Measurements from ENCODE around the gene PCDH15. TPM values are rescaled to one million over a fixed set of nuclear protein-coding genes. Genes with fewer than 3 reads are reported as not detected.

Gene PCDH15
- total RNA-seq (2014; rRNA removed; shearing (Covaris generic)) = not detected in 2 replicates

- Histone ChIP-seq H3K4me1 (replicated peaks) (no peaks in the 10 kb centered on the region), H3K36me3 (no peaks in the 10 kb centered on the region), H3K9me3 (replicated peaks) (peaks cover 2% of the 10 kb centered on the region; the same call in 1 of the 2 replicates), H3K27ac (no peak within 1 kb of the TSS), H3K4me3 (no peak within 1 kb of the TSS), H3K27me3 (replicated peaks) (no peaks in the 10 kb centered on the region)
- no peak for DNase-seq (ENCODE audit: low read depth in 1 of 2, low spot score in 2 of 2)
Measured at GRCh38 chr10:54800741-54801421, at the start of gene PCDH15. TSS of gene PCDH15 (minus strand) at chr10:54801231. CDS start at chr10:54664262, 136,969 bp downstream.

GRCh38 chr10:54843932-54844331 lies 42.9 kb upstream of the PCDH15 start:
- Histone ChIP-seq H3K4me3 (no peak overlapping the region), H3K9me3 (replicated peaks) (no peaks in the 10 kb centered on the region), H3K27me3 (replicated peaks) (no peaks in the 10 kb centered on the region), H3K36me3 (no peaks in the 10 kb centered on the region), H3K27ac (no peak overlapping the region), H3K4me1 (replicated peaks) (no peaks in the 10 kb centered on the region)
- no peak for DNase-seq (ENCODE audit: low read depth in 1 of 2, low spot score in 2 of 2)

- H3K36me3 ChIP-seq = no peaks in the 10 kb centered on the region
- no peaks in the 10 kb centered on the region for H3K27me3 ChIP-seq (replicated peaks)
- no peaks in the 10 kb centered on the region for H3K9me3 ChIP-seq (replicated peaks)
Measured at GRCh38 chr10:54843085-54843646, 42.1 kb upstream of the PCDH15 start.

GRCh38 chr10:54837479-54837878 lies 36.4 kb upstream of the PCDH15 start:
- H3K27me3 ChIP-seq (replicated peaks) = no peaks in the 10 kb centered on the region
- H3K36me3 ChIP-seq = no peaks in the 10 kb centered on the region
- no peaks in the 10 kb centered on the region for H3K4me1 ChIP-seq (replicated peaks)
- no peaks in the 10 kb centered on the region for H3K9me3 ChIP-seq (replicated peaks)
- no peak overlapping the region for H3K27ac ChIP-seq
- H3K4me3 ChIP-seq = no peak overlapping the region
- no peak for DNase-seq (ENCODE audit: low read depth in 1 of 2, low spot score in 2 of 2)

More at GRCh38 chr10:54843085-54843646, 42.1 kb upstream of the PCDH15 start:
- Histone ChIP-seq H3K4me3 (no peak overlapping the region), H3K4me1 (replicated peaks) (no peaks in the 10 kb centered on the region), H3K27ac (no peak overlapping the region)
- no peak for DNase-seq (ENCODE audit: low read depth in 1 of 2, low spot score in 2 of 2)

GRCh38 chr10:54833029-54833428 lies 32.0 kb upstream of the PCDH15 start:
- Histone ChIP-seq H3K4me1 (replicated peaks) (no peaks in the 10 kb centered on the region), H3K27ac (no peak overlapping the region), H3K27me3 (replicated peaks) (no peaks in the 10 kb centered on the region), H3K9me3 (replicated peaks) (no peaks in the 10 kb centered on the region), H3K4me3 (no peak overlapping the region), H3K36me3 (no peaks in the 10 kb centered on the region)
- no peak for DNase-seq (ENCODE audit: low read depth in 1 of 2, low spot score in 2 of 2)

- no peak for DNase-seq (ENCODE audit: low read depth in 1 of 2, low spot score in 2 of 2)
- no peak overlapping the region for H3K4me3 ChIP-seq
- H3K4me1 ChIP-seq (replicated peaks) = no peaks in the 10 kb centered on the region
- no peaks in the 10 kb centered on the region for H3K9me3 ChIP-seq (replicated peaks)
- H3K36me3 ChIP-seq = no peaks in the 10 kb centered on the region
- H3K27ac ChIP-seq = no peak overlapping the region
- no peaks in the 10 kb centered on the region for H3K27me3 ChIP-seq (replicated peaks)
Measured at GRCh38 chr10:54826994-54827560, 26.0 kb upstream of the PCDH15 start.

GRCh38 chr10:54815583-54815982 lies 14.6 kb upstream of the PCDH15 start:
- no peaks in the 10 kb centered on the region; the same call in 1 of the 2 replicates for H3K9me3 ChIP-seq (replicated peaks)
- H3K27ac ChIP-seq = no peak overlapping the region
- no peaks in the 10 kb centered on the region for H3K27me3 ChIP-seq (replicated peaks)
- H3K4me1 ChIP-seq (replicated peaks) = no peaks in the 10 kb centered on the region
- H3K36me3 ChIP-seq = no peaks in the 10 kb centered on the region
- no peak overlapping the region for H3K4me3 ChIP-seq
- no peak for DNase-seq (ENCODE audit: low read depth in 1 of 2, low spot score in 2 of 2)

- no peak overlapping the region for H3K4me3 ChIP-seq
- H3K36me3 ChIP-seq = no peaks in the 10 kb centered on the region
- no peaks in the 10 kb centered on the region for H3K4me1 ChIP-seq (replicated peaks)
- no peak for DNase-seq (ENCODE audit: low read depth in 1 of 2, low spot score in 2 of 2)
- H3K27me3 ChIP-seq (replicated peaks) = no peaks in the 10 kb centered on the region
- no peak overlapping the region for H3K27ac ChIP-seq
- H3K9me3 ChIP-seq (replicated peaks) = 0 out of 2 replicates have a peak, but pooled peaks cover under 1% of the 10 kb centered on the region
Measured at GRCh38 chr10:54808186-54808935, 7.3 kb upstream of the PCDH15 start.

- H3K4me3 ChIP-seq = no peak overlapping the region
- H3K27ac ChIP-seq = no peak overlapping the region
- H3K9me3 ChIP-seq (replicated peaks) = peaks cover 2% of the 10 kb centered on the region; the same call in 1 of the 2 replicates
- no peak for DNase-seq (ENCODE audit: low read depth in 1 of 2, low spot score in 2 of 2)
- H3K27me3 ChIP-seq (replicated peaks) = no peaks in the 10 kb centered on the region
- no peaks in the 10 kb centered on the region for H3K36me3 ChIP-seq
- no peaks in the 10 kb centered on the region for H3K4me1 ChIP-seq (replicated peaks)
Measured at GRCh38 chr10:54799506-54799905, 1.5 kb downstream of the PCDH15 start.

- DNase-seq (ENCODE audit: low read depth in 1 of 2, low spot score in 2 of 2) = no peak
Measured at GRCh38 chr10:54797636-54798321, 3.3 kb downstream of the PCDH15 start.

GRCh38 chr10:54796881-54797280 lies 4.2 kb downstream of the PCDH15 start:
- no peaks in the 10 kb centered on the region for H3K4me1 ChIP-seq (replicated peaks)
- no peaks in the 10 kb centered on the region for H3K27me3 ChIP-seq (replicated peaks)
- no peak overlapping the region for H3K4me3 ChIP-seq
- DNase-seq (ENCODE audit: low read depth in 1 of 2, low spot score in 2 of 2) = no peak
- no peaks in the 10 kb centered on the region for H3K9me3 ChIP-seq (replicated peaks)
- H3K27ac ChIP-seq = no peak overlapping the region
- H3K36me3 ChIP-seq = no peaks in the 10 kb centered on the region

More at GRCh38 chr10:54797636-54798321, 3.3 kb downstream of the PCDH15 start:
- Histone ChIP-seq H3K4me1 (replicated peaks) (no peaks in the 10 kb centered on the region), H3K27me3 (replicated peaks) (no peaks in the 10 kb centered on the region), H3K27ac (no peak overlapping the region), H3K36me3 (no peaks in the 10 kb centered on the region), H3K4me3 (no peak overlapping the region), H3K9me3 (replicated peaks) (no peaks in the 10 kb centered on the region; the same call in 1 of the 2 replicates)

- no peaks in the 10 kb centered on the region for H3K27me3 ChIP-seq (replicated peaks)
- no peaks in the 10 kb centered on the region for H3K4me1 ChIP-seq (replicated peaks)
- H3K27ac ChIP-seq = no peak overlapping the region
- H3K36me3 ChIP-seq = no peaks in the 10 kb centered on the region
- DNase-seq (ENCODE audit: low read depth in 1 of 2, low spot score in 2 of 2) = no peak
- H3K9me3 ChIP-seq (replicated peaks) = no peaks in the 10 kb centered on the region; the same call in 1 of the 2 replicates
- no peak overlapping the region for H3K4me3 ChIP-seq
Measured at GRCh38 chr10:54776622-54777021, 24.4 kb downstream of the PCDH15 start.

- Histone ChIP-seq H3K27me3 (replicated peaks) (no peaks in the 10 kb centered on the region), H3K9me3 (replicated peaks) (no peaks in the 10 kb centered on the region; the same call in 1 of the 2 replicates), H3K36me3 (no peaks in the 10 kb centered on the region), H3K4me1 (replicated peaks) (no peaks in the 10 kb centered on the region), H3K4me3 (no peak overlapping the region), H3K27ac (no peak overlapping the region)
- DNase-seq (ENCODE audit: low read depth in 1 of 2, low spot score in 2 of 2) = no peak
Measured at GRCh38 chr10:54772468-54773122, 28.4 kb downstream of the PCDH15 start.

Measured in SJSA1 (cell line).